Globus pallidus (tissue), 1 donor: Measurements from ENCODE around the gene CUX1.

Experiments used
- DNase-seq: peaks from one replicate; pipeline ENCODE4 v3.0.0-alpha.2; 2015; ENCODE audit warnings: low spot score

CUX1 gene

GRCh38 chr7:102248081-102248455 is 430.6 kb downstream of the CUX1 start:
- DNase-seq: no peak

- DNase-seq: no peak
Measured at GRCh38 chr7:102248456-102249395, 431.3 kb downstream of the CUX1 start.

- DNase-seq: no peak
Measured at GRCh38 chr7:102251531-102252365, 434.3 kb downstream of the CUX1 start.

GRCh38 chr7:102252366-102252982 is 435.0 kb downstream of the CUX1 start:
- DNase-seq: no peak

DNA sequence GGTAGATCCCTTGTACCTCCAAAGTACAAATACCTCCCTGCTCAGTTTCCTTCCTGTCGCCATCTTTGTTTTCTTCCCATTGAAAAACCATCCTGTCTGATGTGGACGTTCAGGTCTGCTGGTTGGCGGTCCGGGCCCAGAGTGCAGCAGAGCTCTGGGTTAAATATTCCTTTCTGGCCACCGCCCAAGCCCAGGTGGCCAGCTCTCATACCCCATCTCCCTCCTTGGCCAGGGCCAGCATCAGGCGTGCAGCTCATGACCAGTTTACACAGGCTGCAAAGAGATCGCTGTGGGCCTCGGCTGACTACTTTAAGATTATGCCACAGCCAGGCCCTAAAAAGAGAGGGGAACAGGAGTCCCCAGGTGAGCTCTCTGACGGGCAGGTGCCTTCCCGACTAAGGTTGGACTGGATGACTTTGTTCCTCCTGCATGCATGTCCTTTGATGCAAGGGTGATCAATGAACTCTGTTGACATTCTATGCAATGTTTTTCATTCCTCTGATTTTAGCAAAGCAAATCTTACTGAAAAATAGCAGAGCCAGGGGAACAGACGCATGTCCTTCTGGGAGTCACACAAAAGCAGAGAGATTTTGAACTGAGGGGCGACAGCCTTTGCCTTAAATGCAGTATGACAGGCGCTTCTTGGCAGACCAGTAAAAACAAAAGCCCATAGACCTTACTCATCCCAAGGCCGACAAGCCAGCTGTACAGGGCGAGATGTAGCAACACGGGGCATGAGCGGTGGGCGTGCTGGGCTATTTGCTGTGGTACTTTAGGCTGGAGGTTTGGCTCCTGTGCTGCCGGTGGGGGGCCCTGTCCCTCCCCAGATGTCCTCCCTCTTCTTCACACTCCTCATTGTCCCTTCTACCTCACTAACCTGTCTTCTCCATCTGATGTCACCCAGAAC is 435.9 kb downstream of the CUX1 start:
- no peak for DNase-seq

GRCh38 chr7:102253973-102254370 is 436.5 kb downstream of the CUX1 start:
- DNase-seq: no peak

DNA sequence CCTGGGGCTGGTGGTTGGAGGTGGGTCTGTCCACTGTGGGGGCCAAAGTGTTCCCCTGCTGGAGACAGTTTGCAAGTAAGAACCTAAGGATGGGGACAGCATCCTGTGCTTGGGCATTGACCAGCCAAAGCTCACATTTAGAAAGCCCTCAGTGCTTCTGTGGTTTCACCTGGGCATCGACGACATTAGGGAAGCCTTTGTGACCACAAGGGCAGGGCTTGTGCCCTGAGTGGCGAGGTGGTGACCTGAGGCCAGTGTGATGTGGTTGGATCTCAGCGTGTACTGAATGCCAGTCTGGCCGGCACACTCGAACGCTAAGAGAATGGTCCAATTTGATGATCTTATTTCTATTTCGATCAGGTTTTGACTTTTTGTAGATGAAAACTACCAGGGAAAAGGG is 437.1 kb downstream of the CUX1 start:
- no peak for DNase-seq

GRCh38 chr7:102255501-102255900 is 438.1 kb downstream of the CUX1 start:
- DNase-seq: no peak

- no peak for DNase-seq
Measured at GRCh38 chr7:102255916-102256315, 438.5 kb downstream of the CUX1 start.

- DNase-seq: no peak
Measured at GRCh38 chr7:102258073-102258748, 440.8 kb downstream of the CUX1 start.

DNA sequence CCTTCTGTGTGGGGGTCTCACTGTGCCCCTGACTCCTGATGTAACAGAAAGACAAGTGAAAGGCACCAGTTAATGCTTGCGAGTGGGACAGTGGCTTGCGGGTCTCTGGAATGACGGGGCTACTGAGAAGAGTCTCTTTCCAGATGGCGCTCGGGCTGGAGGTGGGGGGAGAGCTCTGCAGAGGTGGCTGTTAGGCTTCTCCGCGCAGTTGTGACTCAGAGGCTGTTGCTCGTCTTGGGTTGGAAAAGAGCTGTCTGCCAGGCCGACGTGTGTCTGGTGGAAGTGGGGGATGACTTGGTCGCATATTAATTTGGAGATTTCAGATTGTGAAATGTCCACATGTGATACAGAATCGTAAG is 441.3 kb downstream of the CUX1 start:
- DNase-seq: no peak

DNA sequence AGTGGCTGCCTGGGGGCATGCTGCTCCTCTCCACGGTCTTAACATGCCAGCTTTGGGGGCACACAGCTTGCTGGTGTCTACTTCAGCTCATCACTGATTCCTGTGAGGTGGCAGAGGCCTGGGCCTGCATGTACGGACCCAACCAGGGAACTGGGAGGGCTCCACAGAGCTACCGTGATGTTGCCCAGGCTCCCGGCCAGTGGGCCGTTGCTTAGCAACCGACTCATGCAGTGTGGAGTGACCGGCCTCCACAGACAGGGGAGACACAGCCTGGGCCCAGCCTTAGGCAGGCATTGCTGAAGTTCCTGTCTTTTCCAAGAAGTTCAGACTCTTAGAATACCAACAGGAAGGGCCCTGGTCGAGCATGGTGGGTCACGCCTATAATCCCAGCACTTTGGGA is 443.4 kb downstream of the CUX1 start:
- DNase-seq: peak; percentile 45

GRCh38 chr7:102261451-102261850 is 444.0 kb downstream of the CUX1 start:
- peak; percentile 48 for DNase-seq

DNA sequence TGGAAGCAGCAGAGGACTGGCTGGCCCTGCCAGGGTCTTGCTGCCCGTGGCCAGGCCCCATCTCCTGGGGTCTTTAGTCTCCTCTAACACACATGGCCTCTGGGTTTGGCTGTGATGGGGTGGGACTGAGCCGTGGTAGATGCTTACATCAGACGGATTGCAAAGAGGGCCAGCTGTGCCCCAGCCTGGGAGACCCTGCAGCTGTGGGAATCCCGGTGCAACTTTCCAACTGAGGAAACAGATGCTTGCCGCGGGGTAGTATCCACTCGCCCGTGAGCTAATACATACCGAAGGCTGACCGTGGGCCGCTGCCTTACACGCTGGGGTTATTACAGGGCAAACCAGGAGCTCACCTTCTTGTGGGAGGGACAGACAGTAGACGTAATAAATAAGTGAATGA is 445.1 kb downstream of the CUX1 start:
- no peak for DNase-seq

- DNase-seq: no peak
Measured at GRCh38 chr7:102264367-102264891, 447.0 kb downstream of the CUX1 start.

DNA sequence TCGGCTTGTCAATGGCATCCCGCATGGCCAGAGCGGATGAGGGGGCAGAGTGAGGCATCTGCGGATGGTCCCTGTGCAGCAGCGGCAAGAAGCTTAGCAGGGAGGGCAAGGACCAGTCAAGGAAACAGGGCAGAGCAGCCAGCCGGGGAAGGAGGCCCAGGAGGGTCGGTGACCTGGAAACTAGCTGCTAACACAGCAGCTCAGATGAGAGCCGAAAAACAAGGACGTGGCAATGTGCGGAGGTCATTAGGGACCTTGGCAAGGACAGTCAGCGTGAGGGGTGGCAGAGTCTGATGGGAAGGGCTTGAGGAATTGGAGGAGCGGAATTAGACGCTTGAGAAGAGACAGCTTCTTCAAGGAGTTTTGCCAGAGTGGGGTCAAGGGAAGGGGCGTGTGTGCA is 449.1 kb downstream of the CUX1 start:
- DNase-seq: no peak

DNA sequence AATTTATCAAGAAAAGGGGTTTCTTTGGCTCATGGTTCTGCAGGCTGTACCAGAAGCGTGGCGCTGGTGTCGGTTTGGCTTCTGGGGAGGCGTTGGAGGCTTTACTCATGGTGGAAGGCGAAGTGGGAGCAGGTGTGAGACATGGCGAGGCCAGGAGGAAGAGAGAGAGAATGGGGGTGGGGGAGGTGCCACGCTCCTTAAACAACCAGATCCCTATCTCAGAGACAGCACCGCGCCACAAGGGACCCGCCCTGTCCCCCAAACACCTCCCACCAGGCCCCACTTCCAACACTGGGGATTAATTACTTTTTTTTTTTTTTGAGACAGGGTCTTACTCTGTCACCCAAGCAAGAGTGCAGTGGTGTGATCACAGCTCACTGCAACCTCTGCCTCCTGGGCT is 451.2 kb downstream of the CUX1 start:
- DNase-seq: no peak

GRCh38 chr7:102270178-102270887 is 452.9 kb downstream of the CUX1 start:
- no peak for DNase-seq

GRCh38 chr7:102271158-102271798 is 453.9 kb downstream of the CUX1 start:
- DNase-seq: no peak
